ENCODE results near the gene TSTD1.
"Not testable (repeated sequence)": the region's sequence is repeated elsewhere in the genome, so short reads cannot be mapped to it uniquely, and the experiment has no call there.

TSTD1 gene

DNA sequence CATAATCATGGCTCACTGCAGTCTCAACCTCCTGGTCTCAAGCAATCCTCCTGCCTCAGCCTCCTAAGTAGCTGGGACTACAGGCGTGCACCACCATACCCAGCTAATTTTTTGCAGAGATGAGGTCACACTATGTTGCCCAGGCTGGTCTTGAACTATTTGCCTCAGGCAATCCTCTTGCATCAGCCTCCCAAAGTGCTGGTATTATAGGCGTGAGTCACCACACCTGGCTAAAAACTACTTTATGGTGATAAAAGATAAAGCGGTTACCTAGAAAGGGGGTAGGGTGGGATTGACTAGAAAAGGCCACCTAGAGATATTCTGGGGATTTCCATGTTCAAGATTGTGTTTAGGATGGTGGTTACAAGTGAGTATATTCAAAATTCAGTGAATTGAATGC lies 5.0 kb downstream of the TSTD1 start:
- no peak for DNase-seq

DNA sequence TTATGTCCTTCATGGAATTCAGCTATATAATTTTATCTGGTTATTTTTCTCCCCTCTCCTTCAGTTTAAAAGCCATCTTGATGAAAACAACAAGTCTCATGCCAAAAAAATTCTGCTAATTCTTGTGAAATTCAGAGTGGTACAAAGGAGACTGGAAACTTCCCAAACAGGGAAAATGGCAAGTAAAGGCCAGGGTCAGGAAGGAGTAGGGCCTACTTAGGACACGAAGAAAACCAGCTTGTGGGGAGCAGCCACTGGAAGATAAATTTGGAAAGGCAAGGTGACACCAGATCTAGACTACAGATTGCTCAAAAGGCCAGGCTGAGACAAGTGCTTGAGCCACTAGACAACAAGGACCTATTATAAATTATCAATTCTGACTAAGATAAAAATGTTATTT lies 6.4 kb downstream of the TSTD1 start:
- no peak for DNase-seq

DNA sequence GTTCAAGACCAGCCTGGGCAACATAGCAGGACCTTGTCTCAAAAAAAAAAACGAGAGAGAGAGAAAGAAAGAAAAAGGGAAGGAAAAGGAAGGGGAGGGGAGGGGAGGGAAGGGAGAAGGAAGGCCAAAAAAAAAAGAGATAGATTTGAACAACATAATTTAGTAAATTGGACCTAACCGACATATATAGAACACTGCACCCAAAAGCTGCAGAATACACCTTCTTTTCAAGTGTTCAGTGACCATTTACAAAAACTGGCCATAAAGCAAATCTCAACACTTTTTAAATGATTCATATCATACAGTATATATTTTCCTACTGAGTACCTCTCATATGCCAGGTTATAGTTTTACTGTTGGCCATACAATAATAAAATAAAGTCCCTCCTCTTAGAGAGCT lies 6.9 kb downstream of the TSTD1 start:
- no peak for DNase-seq

GRCh38 chr1:161029466-161029865 lies 9.3 kb downstream of the TSTD1 start:
- not testable (repeated sequence) for DNase-seq

- not testable (repeated sequence) for DNase-seq
Measured at GRCh38 chr1:161026954-161027353, 11.8 kb downstream of the TSTD1 start.

DNA sequence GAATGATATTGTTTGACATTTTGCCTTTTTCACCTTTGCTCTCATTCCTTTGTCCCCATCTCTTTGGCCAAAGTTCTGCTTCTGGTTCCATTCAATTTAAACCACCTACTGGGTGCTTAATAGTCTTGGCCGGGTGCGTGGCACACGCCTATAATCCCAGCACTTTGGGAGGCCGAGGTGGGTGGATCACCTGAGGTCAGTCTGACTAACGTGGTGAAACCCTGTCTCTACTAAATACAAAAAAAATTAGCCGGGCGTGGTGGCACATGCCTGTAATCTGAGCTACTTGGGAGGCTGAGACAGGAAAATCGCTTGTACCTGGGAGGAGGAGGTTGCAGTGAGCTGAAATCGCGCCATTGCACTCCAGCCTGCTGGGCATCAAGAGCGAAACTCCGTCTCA lies 16.3 kb downstream of the TSTD1 start:
- DNase-seq: not testable (repeated sequence)

GRCh38 chr1:161021970-161022353 lies 16.8 kb downstream of the TSTD1 start:
- no peak for DNase-seq

GRCh38 chr1:161021165-161021969 lies 17.4 kb downstream of the TSTD1 start:
- peak; percentile 83 for DNase-seq

- no peak for DNase-seq
Measured at GRCh38 chr1:161020509-161021164, 18.1 kb downstream of the TSTD1 start, which contains the start of gene F11R. Gene F11R (minus strand): TSS chr1:161021152. CDS start chr1:161021073, 79 bp downstream.

- no peak for DNase-seq
Measured at GRCh38 chr1:161019751-161020495, 18.8 kb downstream of the TSTD1 start.

DNA sequence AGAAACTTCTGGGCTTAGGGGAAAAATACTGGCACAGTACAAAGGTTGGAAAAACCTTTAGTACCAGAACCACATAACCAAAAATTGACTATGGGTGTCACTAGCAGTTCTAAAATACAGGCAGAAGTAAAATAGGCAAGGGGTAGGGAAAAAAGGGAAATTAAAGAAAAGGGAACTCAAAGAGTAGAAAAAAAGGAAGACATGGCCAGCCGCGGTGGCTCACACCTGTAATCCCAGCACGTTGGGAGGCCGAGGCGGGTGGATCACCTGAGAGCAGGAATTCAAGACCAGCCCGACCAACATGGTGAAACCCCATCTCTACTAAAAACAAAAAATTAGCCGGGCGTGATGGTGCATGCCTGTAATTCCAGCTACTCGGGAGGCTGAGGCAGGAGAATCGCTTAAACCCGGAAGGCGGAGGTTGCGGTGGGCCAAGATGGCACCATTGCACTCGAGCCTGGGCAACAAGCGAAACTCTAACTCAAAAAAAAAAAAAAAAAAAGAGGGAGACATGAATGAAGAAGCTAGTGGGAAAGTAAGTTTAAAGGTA lies 19.6 kb downstream of the TSTD1 start:
- DNase-seq: not testable (repeated sequence)

- no peak for DNase-seq
Measured at GRCh38 chr1:161018631-161018930, 20.2 kb downstream of the TSTD1 start.

GRCh38 chr1:161017756-161018630 lies 20.8 kb downstream of the TSTD1 start:
- DNase-seq: no peak

- DNase-seq: not testable (repeated sequence)
Measured at GRCh38 chr1:161017181-161017580, 21.6 kb downstream of the TSTD1 start.

DNA sequence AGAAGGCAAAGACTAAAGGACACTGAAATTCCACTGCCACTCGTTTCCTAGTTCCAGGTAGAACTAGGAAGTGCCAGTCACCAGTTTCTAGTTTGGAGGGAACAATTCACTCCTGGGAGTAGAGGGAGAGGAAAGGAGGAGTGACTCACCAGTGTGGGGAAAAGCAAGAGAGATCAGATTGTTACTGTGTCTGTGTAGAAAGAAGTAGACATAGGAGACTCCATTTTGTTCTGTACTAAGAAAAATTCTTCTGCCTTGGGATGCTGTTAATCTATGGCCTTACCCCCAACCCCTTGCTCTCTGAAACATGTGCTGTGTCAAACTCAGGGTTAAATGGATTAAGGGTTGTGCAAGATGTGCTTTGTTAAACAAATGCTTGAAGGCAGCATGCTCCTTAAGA lies 22.1 kb downstream of the TSTD1 start:
- DNase-seq: not testable (repeated sequence)

DNA sequence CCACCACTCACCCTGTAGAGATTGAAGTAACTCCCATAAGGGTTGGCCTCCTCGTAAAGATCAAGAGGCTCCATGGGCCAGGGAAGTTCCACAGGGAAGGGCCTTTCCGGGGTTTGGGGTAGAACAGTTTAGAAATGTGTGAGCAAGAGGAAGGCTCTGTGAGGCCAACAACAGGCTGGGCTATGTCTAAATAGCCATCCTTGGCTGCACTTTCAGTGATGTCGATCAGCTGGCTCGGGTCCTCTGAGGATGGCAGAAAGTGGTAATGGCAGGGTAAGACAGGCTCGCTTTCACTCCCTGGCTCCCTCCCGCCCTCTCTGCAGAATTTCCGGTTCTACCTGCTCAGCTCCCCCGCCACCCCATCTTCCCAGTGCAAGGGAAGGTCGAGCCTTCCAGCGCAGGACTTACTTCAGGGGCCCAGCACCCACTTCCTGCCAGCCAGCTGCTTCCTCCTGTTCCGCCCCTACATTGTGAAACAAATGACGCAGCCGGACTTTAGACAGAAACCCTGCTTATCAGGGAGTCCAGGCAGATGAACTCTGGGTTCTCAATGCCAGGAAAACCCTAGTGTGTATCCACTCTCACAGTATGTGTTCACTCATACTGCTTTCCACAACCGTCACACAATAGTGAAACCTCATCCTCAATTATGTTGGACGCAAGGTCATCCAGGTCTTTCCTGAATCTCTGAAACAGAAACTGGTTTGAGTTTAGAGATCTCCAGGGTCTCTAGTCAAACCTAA lies 25.1 kb downstream of the TSTD1 start:
- peak; percentile 51 for DNase-seq

GRCh38 chr1:161013131-161013487 lies 25.7 kb downstream of the TSTD1 start:
- no peak for DNase-seq

- DNase-seq: no peak
Measured at GRCh38 chr1:161012420-161012819, 26.3 kb downstream of the TSTD1 start.

DNA sequence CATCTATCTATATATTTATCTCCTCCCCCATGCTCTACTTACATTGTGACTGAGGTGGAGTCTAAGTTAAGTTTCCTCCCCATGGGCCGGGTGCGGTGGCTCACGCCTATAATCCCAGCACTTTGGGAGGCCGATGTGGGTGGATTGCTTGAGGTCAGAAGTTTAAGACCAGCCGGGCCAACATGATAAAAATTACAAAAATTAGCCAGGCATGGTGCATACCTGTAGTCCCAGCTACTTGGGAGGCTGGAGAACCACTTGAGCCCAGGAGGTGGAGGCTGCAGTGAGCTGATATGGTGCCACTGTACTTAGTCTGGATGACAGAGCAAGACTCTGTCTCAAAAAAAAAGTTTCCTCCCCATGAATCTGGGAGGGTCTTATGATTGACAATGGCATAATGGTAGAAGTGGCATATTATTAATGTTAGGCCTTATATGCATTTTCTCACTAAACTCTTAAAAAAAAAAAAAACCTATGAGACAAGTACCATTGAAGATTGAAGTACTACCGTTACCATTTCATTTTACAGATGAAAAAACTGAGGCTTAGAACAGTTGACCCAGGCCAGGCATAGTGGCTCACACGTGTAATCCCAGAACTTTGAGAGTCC lies 29.1 kb downstream of the TSTD1 start:
- no peak for DNase-seq

- DNase-seq: no peak
Measured at GRCh38 chr1:161008869-161009510, 29.8 kb downstream of the TSTD1 start.

DNA sequence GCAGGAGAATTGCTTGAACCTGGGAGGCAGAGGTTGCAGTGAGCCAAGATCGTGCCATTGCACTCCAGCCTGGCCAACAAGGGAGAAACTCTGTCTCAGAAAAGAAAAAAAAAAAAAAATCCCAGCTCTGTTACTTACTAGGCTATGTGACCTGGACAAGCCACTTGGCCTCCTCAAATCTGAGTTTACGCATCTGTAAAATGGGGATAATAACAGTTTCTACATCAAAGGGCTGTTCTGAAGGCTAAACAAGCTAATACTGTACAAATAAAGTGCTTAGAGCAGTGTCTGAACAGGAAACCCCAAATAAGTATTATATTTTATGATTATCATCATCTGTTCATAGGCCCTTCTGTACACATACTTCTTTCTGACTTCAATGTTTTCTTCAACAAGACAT lies 31.4 kb downstream of the TSTD1 start:
- no peak for DNase-seq

Data from activated effector memory CD4-positive, alpha-beta T cell treated with Interleukin-2 at 50 U/mL for 16 hours (primary cell).